B cell (primary cell): ENCODE measurements around the gene NTSR2. TPM values are rescaled to one million over a fixed set of nuclear protein-coding genes. Genes with fewer than 3 reads are reported as not detected.

Experiments used
- ATAC-seq: fragments of 200-7000 bp; cut with Tn5 transposase; one replicate; pipeline ENCODE4 v1.10.0; 2021; ENCODE audit warnings: low read depth, mild to moderate bottlenecking, moderate number of reproducible peaks, moderate library complexity
- CTCF ChIA-PET: fragments of 350-600 bp; sonication (Branson Sonifier 250); formaldehyde crosslinking; loops from one replicate; lab custom pipeline; 2021; ENCODE audit warnings: antibody characterized with exemption, inconsistent platforms; lab: Charles Lee
- POLR2A ChIA-PET: fragments of 350-600 bp; sonication (Branson Sonifier 250); formaldehyde crosslinking; loops from one replicate; lab custom pipeline; 2021; ENCODE audit warnings: antibody characterized with exemption; lab: Charles Lee
- DNase-seq: peaks from one replicate; pipeline ENCODE4 v3.0.0; 2013
- H2AFZ ChIP-seq: 2 replicates; pipeline ENCODE4 v1.6.1; 2012; ENCODE audit warnings: mild to moderate bottlenecking, low read depth, low read length; ENCODE audit not compliant: insufficient read depth, poor library complexity, severe bottlenecking
- H3K27ac ChIP-seq, 2 donors: 1 replicate in 1 of 2; 2 replicates in 1 of 2; pipeline ENCODE4 v1.5.1; 2012 to 2013; ENCODE audit warnings: low read length in 2 of 2, mild to moderate bottlenecking in 2 of 2, moderate library complexity in 1 of 2
- H3K27me3 ChIP-seq, 4 experiments: fragments of 200-600 bp in 1 of 4; sonication (generic) in 1 of 4; replicated peaks in 1 of 4; 1 replicate in 2 of 4; 2 replicates in 2 of 4; pipeline versions ENCODE4 v1.6.1 to v1.7.0; 2013 to 2016; ENCODE audit warnings: low read length in 3 of 4, mild to moderate bottlenecking in 2 of 4, mixed read lengths in 1 of 4, moderate library complexity in 1 of 4; ENCODE audit not compliant: insufficient read depth in 4 of 4, control insufficient read depth in 3 of 4; ENCODE audit errors: control extremely low read depth in 1 of 4
- H3K36me3 ChIP-seq, 2 experiments: replicated peaks in 1 of 2; 1 replicate in 1 of 2; 2 replicates in 1 of 2; pipeline versions ENCODE4 v1.6.1 to v1.7.1; 2013; ENCODE audit warnings: low read length in 1 of 2; ENCODE audit not compliant: insufficient read depth in 2 of 2, control insufficient read depth in 1 of 2; ENCODE audit errors: control extremely low read depth in 1 of 2, extremely low read depth in 1 of 2
- H3K4me1 ChIP-seq, 2 donors: fragments of 200-600 bp in 1 of 2; sonication (generic) in 1 of 2; 1 replicate in 1 of 2; 2 replicates in 1 of 2; pipeline versions ENCODE4 v1.5.1 to v1.6.1; 2013 to 2017; ENCODE audit warnings: low read length in 2 of 2; ENCODE audit not compliant: control insufficient read depth in 2 of 2, insufficient read depth in 2 of 2
- H3K4me2 ChIP-seq: replicated peaks from 2 replicates; pipeline ENCODE3; 2012; ENCODE audit warnings: mild to moderate bottlenecking, low read depth, low read length; ENCODE audit not compliant: poor library complexity, severe bottlenecking
- H3K4me3 ChIP-seq, 5 experiments: fragments of 200-600 bp in 1 of 5; sonication (generic) in 1 of 5; 1 replicate in 3 of 5; 2 replicates in 2 of 5; pipeline versions ENCODE4 v1.5.1 to v1.7.0; 2011 to 2016; ENCODE audit warnings: low read length in 4 of 5, mild to moderate bottlenecking in 4 of 5, low read depth in 2 of 5, control low read depth in 1 of 5, moderate library complexity in 1 of 5; ENCODE audit not compliant: insufficient read depth in 1 of 5; ENCODE audit errors: control extremely low read depth in 1 of 5, extremely low read depth in 1 of 5
- H3K79me2 ChIP-seq: fragments of 200-600 bp; sonication (generic); one replicate; pipeline ENCODE4 v1.6.0; 2016; ENCODE audit warnings: low read length; ENCODE audit not compliant: control insufficient read depth, insufficient read depth
- H3K9ac ChIP-seq: fragments of 200-600 bp; sonication (generic); 2 replicates; pipeline ENCODE4 v1.6.1; 2017; ENCODE audit warnings: mild to moderate bottlenecking, low read length, moderate library complexity
- H3K9me3 ChIP-seq, 3 donors: one replicate each; pipeline versions ENCODE4 v1.6.1 to v1.7.1; 2013; ENCODE audit warnings: low read length in 2 of 3; ENCODE audit not compliant: control insufficient read depth in 2 of 3, insufficient read depth in 1 of 3; ENCODE audit errors: control extremely low read depth in 1 of 3
- H4K20me1 ChIP-seq: 2 replicates; pipeline ENCODE4 v1.6.0; 2012; ENCODE audit warnings: mild to moderate bottlenecking, low read length; ENCODE audit not compliant: insufficient read depth, control insufficient read depth, poor library complexity, severe bottlenecking
- H3K27ac Mint-ChIP-seq: one replicate; pipeline ENCODE4 v1.8.0; 2021; ENCODE audit warnings: mixed read lengths
- H3K27me3 Mint-ChIP-seq: one replicate; pipeline ENCODE4 v1.8.0; 2021; ENCODE audit warnings: mixed read lengths
- H3K4me1 Mint-ChIP-seq: one replicate; pipeline ENCODE4 v1.8.0; 2021; ENCODE audit warnings: mixed read lengths
- H3K4me3 Mint-ChIP-seq: one replicate; pipeline ENCODE4 v1.8.0; 2021; ENCODE audit warnings: mixed read lengths
- H3K9me3 Mint-ChIP-seq: one replicate; pipeline ENCODE4 v1.8.0; 2022; ENCODE audit warnings: mixed read lengths; ENCODE audit not compliant: insufficient read depth
- CTCF ChIP-seq: fragments of 200-600 bp; IDR thresholded peaks from one replicate; pipeline ENCODE4 v1.8.0; 2022; ENCODE audit warnings: antibody characterized with exemption, mild to moderate bottlenecking
- EZH2 ChIP-seq: IDR thresholded peaks from 2 replicates; pipeline ENCODE4 v1.6.1; 2012; ENCODE audit warnings: borderline replicate concordance, low read depth, mild to moderate bottlenecking, moderate library complexity, low read length; ENCODE audit not compliant: insufficient read depth, poor library complexity, severe bottlenecking
- WGBS: methylation state at CpG from one replicate; pipeline ENCODE4 v1.1.5; 2013; ENCODE audit warnings: missing lambda C conversion rate; ENCODE audit not compliant: insufficient coverage; 5-methylcytosine and 5-hydroxymethylcytosine counted together
- intact Hi-C: fragments of 100-400 bp; cut with micrococcal nuclease; formaldehyde crosslinking; loops from one replicate; pipeline ENCODE4 v1.10.0; 2022
- polyA plus RNA-seq: library from polyadenylated mRNA; depleted of rRNA; stranded (reverse); fragments of >200 nt; gene quantifications from 2 replicates; pipeline ENCODE4 v1.2.3, GENCODE V29; 2012
- total RNA-seq, 2 donors: library from RNA; stranded (reverse); fragments of 120-200 nt in 1 of 2; gene quantifications; 1 replicate in 1 of 2; 2 replicates in 1 of 2; pipeline versions ENCODE4 v1.2.3 to v1.2.4, GENCODE V29; 2013 to 2022

The NTSR2 gene
- total and polyA plus RNA-seq, 2 donors (not counting 1 experiment from before 2014, with no cell fraction given) = not detected

GRCh38 chr2:11617984-11618707 lies 51.8 kb downstream of the NTSR2 start:
- POLR2A ChIA-PET = no interaction called here
- H3K4me1 Mint-ChIP-seq = no peaks in the 10 kb centered on the region
- Histone ChIP-seq H3K9ac (no peak overlapping the region), H3K9me3 (no peaks in the 10 kb centered on the region), H2AFZ (no peak overlapping the region), H3K27ac (no peak overlapping the region), H3K79me2 (no peaks in the 10 kb centered on the region), H3K4me3 (no peak overlapping the region), H4K20me1 (no peaks in the 10 kb centered on the region), H3K4me1 (no peaks in the 10 kb centered on the region), H3K4me2 (no peak overlapping the region), H3K36me3 (no peaks in the 10 kb centered on the region), H3K27me3 (no peaks in the 10 kb centered on the region)
- no peaks in the 10 kb centered on the region for H3K9me3 Mint-ChIP-seq
- 94% methylated on average over 33 of the region's 33 CpGs for WGBS
- intact Hi-C loops = no loop called here
- CTCF ChIA-PET = no interaction called here
- no peak for DNase-seq
- TF ChIP-seq EZH2 (no peak), CTCF (no peak)
- H3K27ac Mint-ChIP-seq = no peak overlapping the region
- ATAC-seq = no peak
- no peaks in the 10 kb centered on the region for H3K27me3 Mint-ChIP-seq
- no peak overlapping the region for H3K4me3 Mint-ChIP-seq

- POLR2A ChIA-PET = no interaction called here
These were observed 52.5 kb downstream of the NTSR2 start for GRCh38 chr2:11617527-11617926.

More at GRCh38 chr2:11617527-11617926, 52.5 kb downstream of the NTSR2 start:
- H3K4me3 Mint-ChIP-seq = no peak overlapping the region
- H3K9me3 Mint-ChIP-seq = no peaks in the 10 kb centered on the region
- no peaks in the 10 kb centered on the region for H3K79me2 ChIP-seq
- no peaks in the 10 kb centered on the region for H3K4me1 ChIP-seq
- no peak for DNase-seq
- no peak overlapping the region for H2AFZ ChIP-seq
- no peak for ATAC-seq
- no peak overlapping the region for H3K27ac ChIP-seq
- intact Hi-C loops = no loop called here
- H4K20me1 ChIP-seq = no peaks in the 10 kb centered on the region
- no peaks in the 10 kb centered on the region for H3K27me3 Mint-ChIP-seq
- no peaks in the 10 kb centered on the region for H3K4me1 Mint-ChIP-seq
- H3K4me3 ChIP-seq = no peak overlapping the region
- no peak overlapping the region for H3K9ac ChIP-seq
- 92% methylated on average over 11 of the region's 14 CpGs for whole genome bisulfite sequencing
- H3K4me2 ChIP-seq = no peak overlapping the region
- H3K27ac Mint-ChIP-seq = no peak overlapping the region
- CTCF ChIA-PET = no interaction called here
- TF ChIP-seq CTCF = no peak
- H3K9me3 ChIP-seq = no peaks in the 10 kb centered on the region
- H3K27me3 ChIP-seq = no peaks in the 10 kb centered on the region
- no peaks in the 10 kb centered on the region for H3K36me3 ChIP-seq
